Stomach (tissue), 4 donors: ENCODE measurements around the gene COX4I2.

Experiments used
- EP300 ChIP-seq: sonication (generic); formaldehyde crosslinking; IDR thresholded peaks from one replicate; pipeline ENCODE4 v1.6.1; 2017; ENCODE audit warnings: antibody characterized with exemption
- POLR2A ChIP-seq, 4 donors: fragments of 450-650 bp; IDR thresholded peaks; one replicate each; pipeline ENCODE4 v1.6.1; 2016; ENCODE audit warnings: antibody characterized with exemption in 4 of 4, control low read depth in 2 of 4, mild to moderate bottlenecking in 1 of 4, moderate library complexity in 1 of 4
- POLR2AphosphoS5 ChIP-seq, 3 donors: sonication (generic); formaldehyde crosslinking; IDR thresholded peaks; one replicate each; pipeline ENCODE4 v1.6.1; 2016; ENCODE audit warnings: antibody characterized with exemption in 3 of 3
- TF ChIP-seq, protein P1 (sequence below), 7 experiments: fragments of 450-650 bp in 4 of 7; fragments of 200-600 bp in 3 of 7; sonication (generic) in 3 of 7; IDR thresholded peaks; one replicate each; pipeline ENCODE4 v1.5.1; 2016 to 2019; ENCODE audit warnings: antibody characterized with exemption in 7 of 7, control low read depth in 2 of 7, mild to moderate bottlenecking in 1 of 7

- TF ChIP-seq, protein P1, sequence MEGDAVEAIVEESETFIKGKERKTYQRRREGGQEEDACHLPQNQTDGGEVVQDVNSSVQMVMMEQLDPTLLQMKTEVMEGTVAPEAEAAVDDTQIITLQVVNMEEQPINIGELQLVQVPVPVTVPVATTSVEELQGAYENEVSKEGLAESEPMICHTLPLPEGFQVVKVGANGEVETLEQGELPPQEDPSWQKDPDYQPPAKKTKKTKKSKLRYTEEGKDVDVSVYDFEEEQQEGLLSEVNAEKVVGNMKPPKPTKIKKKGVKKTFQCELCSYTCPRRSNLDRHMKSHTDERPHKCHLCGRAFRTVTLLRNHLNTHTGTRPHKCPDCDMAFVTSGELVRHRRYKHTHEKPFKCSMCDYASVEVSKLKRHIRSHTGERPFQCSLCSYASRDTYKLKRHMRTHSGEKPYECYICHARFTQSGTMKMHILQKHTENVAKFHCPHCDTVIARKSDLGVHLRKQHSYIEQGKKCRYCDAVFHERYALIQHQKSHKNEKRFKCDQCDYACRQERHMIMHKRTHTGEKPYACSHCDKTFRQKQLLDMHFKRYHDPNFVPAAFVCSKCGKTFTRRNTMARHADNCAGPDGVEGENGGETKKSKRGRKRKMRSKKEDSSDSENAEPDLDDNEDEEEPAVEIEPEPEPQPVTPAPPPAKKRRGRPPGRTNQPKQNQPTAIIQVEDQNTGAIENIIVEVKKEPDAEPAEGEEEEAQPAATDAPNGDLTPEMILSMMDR (IDR thresholded peaks at IDR 0.05) = no peak
- TF ChIP-seq EP300 (no peak), POLR2AphosphoS5 (IDR thresholded peaks at IDR 0.05) (no peak), POLR2A (IDR thresholded peaks at IDR 0.05) (no peak)
Measured at GRCh38 chr20:31676609-31676989, 38.9 kb downstream of the COX4I2 start.
